A549 (cell line): ENCODE measurements around the gene COL8A2. TPM values are rescaled to one million over a fixed set of nuclear protein-coding genes. Genes with fewer than 3 reads are reported as not detected.

ENCODE experiments used
- ATAC-seq, 2 experiments: fragments of 200-7000 bp in 1 of 2; fragments of >200 bp in 1 of 2; cut with Nextera tagmentation in 1 of 2; cut with Tn5 transposase in 1 of 2; 3 replicates each; pipeline versions ENCODE4 v1.8.0 to v1.9.1; 2018 to 2020; ENCODE audit warnings: mild to moderate bottlenecking in 1 of 2, moderate library complexity in 1 of 2
- CTCF ChIA-PET: fragments of 300-600 bp; sonication (Branson Sonifier 250); formaldehyde crosslinking; extraction: SDS; loops from one replicate; lab custom pipeline; 2021; ENCODE audit warnings: antibody characterized with exemption, inconsistent platforms; lab: Yijun Ruan, JAX
- POLR2A ChIA-PET: fragments of 350-600 bp; formaldehyde crosslinking; extraction: SDS; loops from one replicate; lab custom pipeline; 2021; ENCODE audit warnings: antibody characterized with exemption, inconsistent platforms; lab: Yijun Ruan, JAX
- DNase-seq, 2 experiments: peaks; one replicate each; pipeline versions ENCODE4 v3.0.0 to v3.0.0-alpha.2; 2011 to 2016; ENCODE audit warnings: low read depth in 1 of 2, low spot score in 1 of 2
- FAIRE-seq: peaks from 2 replicates; lab custom pipeline; 2011; peaks lifted over from hg19 to GRCh38; lab: Jason Lieb, UNC
- H3K27ac ChIP-seq, 2 experiments: fragments of >200 bp; sonication (Bioruptor Twin); formaldehyde crosslinking; 3 replicates each; pipeline ENCODE4 v1.5.1; 2016 to 2017
- H3K4me1 ChIP-seq: fragments of >200 bp; sonication (Bioruptor Twin); formaldehyde crosslinking; 3 replicates; pipeline ENCODE4 v1.6.1; 2016
- H3K4me2 ChIP-seq: fragments of >200 bp; sonication (Bioruptor Twin); formaldehyde crosslinking; 3 replicates; pipeline ENCODE4 v1.6.1; 2016
- H3K4me3 ChIP-seq: fragments of >200 bp; sonication (Bioruptor Twin); formaldehyde crosslinking; 3 replicates; pipeline ENCODE4 v1.5.1; 2016
- H3K9me3 ChIP-seq: fragments of >200 bp; sonication (Bioruptor Twin); formaldehyde crosslinking; 3 replicates; pipeline ENCODE4 v1.6.1; 2016
- ATOH8 ChIP-seq: fragments of 250-450 bp; sonication (Bioruptor Pico); IDR thresholded peaks from 2 replicates; pipeline ENCODE4 v1.5.0; 2020; ENCODE audit warnings: low read depth, mild to moderate bottlenecking, moderate library complexity
- BHLHE40 ChIP-seq: IDR thresholded peaks from 2 replicates; pipeline ENCODE4 v1.6.1; 2012; ENCODE audit warnings: low read depth, low read length, inconsistent platforms
- CBX2 ChIP-seq: fragments of 200-600 bp; sonication (generic); IDR thresholded peaks from 2 replicates; pipeline ENCODE4 v1.6.1; 2016; ENCODE audit warnings: low read depth, mild to moderate bottlenecking, borderline replicate concordance
- CBX8 ChIP-seq: fragments of 200-600 bp; sonication (generic); IDR thresholded peaks from 2 replicates; pipeline ENCODE4 v1.6.1; 2016
- CHD4 ChIP-seq: fragments of 200-600 bp; sonication (generic); IDR thresholded peaks from 2 replicates; pipeline ENCODE4 v1.6.1; 2016; ENCODE audit warnings: antibody characterized with exemption, mild to moderate bottlenecking, borderline replicate concordance
- CTCF ChIP-seq: fragments of >200 bp; sonication (Bioruptor Twin); formaldehyde crosslinking; IDR thresholded peaks from 3 replicates; pipeline ENCODE4 v1.5.1; 2016
- E2F6 ChIP-seq: IDR thresholded peaks from 2 replicates; pipeline ENCODE4 v1.6.1; 2012; ENCODE audit warnings: low read depth, borderline replicate concordance
- ELK1 ChIP-seq: fragments of 150-350 bp; IDR thresholded peaks from 2 replicates; pipeline ENCODE4 v1.6.1; 2014; ENCODE audit warnings: low read depth, mild to moderate bottlenecking, low read length
- ESRRA ChIP-seq: fragments of 150-350 bp; IDR thresholded peaks from 2 replicates; pipeline ENCODE4 v1.6.1; 2014; ENCODE audit warnings: mild to moderate bottlenecking, low read length, borderline replicate concordance
- FOSB ChIP-seq: fragments of 250-450 bp; sonication (Bioruptor Pico); IDR thresholded peaks from 2 replicates; pipeline ENCODE4 v1.5.0; 2020; ENCODE audit warnings: mild to moderate bottlenecking, moderate library complexity
- HDAC2 ChIP-seq: fragments of 200-600 bp; sonication (generic); IDR thresholded peaks from 2 replicates; pipeline ENCODE4 v1.6.1; 2016
- HEYL ChIP-seq: fragments of 250-450 bp; sonication (Bioruptor Pico); IDR thresholded peaks from 2 replicates; pipeline ENCODE4 v1.8.0; 2021; ENCODE audit warnings: mild to moderate bottlenecking, moderate library complexity
- HMGXB4 ChIP-seq: fragments of 250-450 bp; sonication (Bioruptor Pico); IDR thresholded peaks from 2 replicates; pipeline ENCODE4 v1.5.0; 2021; ENCODE audit warnings: mild to moderate bottlenecking, moderate library complexity, borderline replicate concordance
- JUNB ChIP-seq: fragments of >200 bp; sonication (Bioruptor Twin); formaldehyde crosslinking; IDR thresholded peaks from 2 replicates; pipeline ENCODE4 v1.6.1; 2016
- KDM1A ChIP-seq: fragments of 200-600 bp; sonication (generic); IDR thresholded peaks from 2 replicates; pipeline ENCODE4 v1.6.1; 2016; ENCODE audit warnings: low read depth, mild to moderate bottlenecking
- MAX ChIP-seq: IDR thresholded peaks from 2 replicates; pipeline ENCODE4 v1.6.1; 2012
- MAZ ChIP-seq: fragments of 150-350 bp; IDR thresholded peaks from 2 replicates; pipeline ENCODE4 v1.6.1; 2014; ENCODE audit warnings: antibody characterized with exemption, low read depth, low read length, borderline replicate concordance
- PBX3 ChIP-seq: IDR thresholded peaks from 2 replicates; pipeline ENCODE4 v1.6.1; 2012
- POLR2A ChIP-seq: IDR thresholded peaks from 2 replicates; pipeline ENCODE4 v1.6.1; 2012; ENCODE audit warnings: mild to moderate bottlenecking, low read length
- POLR2AphosphoS2 ChIP-seq: conservative IDR thresholded peaks from 2 replicates; pipeline ENCODE4 v1.6.1; 2012; ENCODE audit warnings: low read length, improper control_type of control experiment, inconsistent platforms
- RAD21 ChIP-seq, 2 experiments: fragments of >200 bp in 1 of 2; sonication (Bioruptor Twin) in 1 of 2; formaldehyde crosslinking in 1 of 2; IDR thresholded peaks in 1 of 2; conservative IDR thresholded peaks in 1 of 2; 2 replicates in 1 of 2; 3 replicates in 1 of 2; pipeline ENCODE4 v1.6.1; 2012 to 2018; ENCODE audit warnings: inconsistent platforms in 1 of 2
- RCOR1 ChIP-seq: fragments of 150-350 bp; IDR thresholded peaks from 2 replicates; pipeline ENCODE4 v1.6.1; 2014; ENCODE audit warnings: antibody characterized with exemption, low read length, low read depth
- SMC3 ChIP-seq: fragments of >200 bp; sonication (Bioruptor Twin); formaldehyde crosslinking; IDR thresholded peaks from 3 replicates; pipeline ENCODE4 v1.6.1; 2018; ENCODE audit warnings: inconsistent platforms
- USF2 ChIP-seq: fragments of 450-650 bp; IDR thresholded peaks from 2 replicates; pipeline ENCODE4 v1.6.1; 2014; ENCODE audit warnings: antibody characterized with exemption
- WGBS: methylation state at CpG from one replicate; pipeline ENCODE4 v1.1.6; 2017; ENCODE audit errors: missing lambda C conversion rate; 5-methylcytosine and 5-hydroxymethylcytosine counted together
- polyA plus RNA-seq, 4 experiments: library from polyadenylated mRNA; depleted of rRNA in 3 of 4; stranded (reverse); fragments of >200 nt; fragmentation: RNase III in 1 of 4; extraction: RNeasy Plus Mini Kit Qiagen cat#74134 plus additional on column Dnase treatment in 1 of 4; gene quantifications; 2 replicates in 3 of 4; 3 replicates in 1 of 4; pipeline ENCODE4 v1.2.3, GENCODE V29; 2011 to 2017

COL8A2 gene
- polyA plus RNA-seq, 2 of the 4 experiments (the other 2 are of a cell fraction): 0.05 to 0.12 TPM

GRCh38 chr1:36163426-36163825 is 38.4 kb upstream of the COL8A2 start (continued):
- TF ChIP-seq POLR2AphosphoS2 (no peak), CTCF (no peak), BHLHE40 (no peak), HDAC2 (no peak), ESRRA (no peak), MAX (no peak), POLR2A (no peak), PBX3 (no peak), RCOR1 (no peak), SMC3 (no peak), FOSB (CRISPR knock-in tag) (no peak), HEYL (no peak)

- no peak overlapping the region for H3K4me2 ChIP-seq
- H3K27ac ChIP-seq: peak overlapping the region in 1 of 2 experiments; percentile 10; a peak in 2 of 6 replicates
- FAIRE-seq (no peak), DNase-seq (no peak), ATAC-seq (no peak)
- ChIA-PET CTCF (interaction anchor here (1.2 to 8.6 kb wide), 5 partner anchors 9 to 179 kb away, joined by 3 to 82 read pairs (median 4); partner anchors contain the start of gene TRAPPC3), POLR2A (no interaction called here)
- H3K9me3 ChIP-seq: no peaks in the 10 kb centered on the region
- no peak overlapping the region for H3K4me3 ChIP-seq
- H3K4me1 ChIP-seq: peaks cover 58% of the 10 kb centered on the region
- no CpG with 5 or more reads among the region's 1 CpG for WGBS
- no peak for TF ChIP-seq MAZ
- no peak for TF ChIP-seq CBX2
- TF ChIP-seq E2F6: no peak
- TF ChIP-seq CBX8: no peak
- no peak for TF ChIP-seq CHD4
- TF ChIP-seq HEYL: no peak
Observed at GRCh38 chr1:36162680-36163239, 37.7 kb upstream of the COL8A2 start.

GRCh38 chr1:36161641-36162531 is 36.9 kb upstream of the COL8A2 start:
- DNase-seq (no peak), ATAC-seq (no peak), FAIRE-seq (no peak)
- no peaks in the 10 kb centered on the region for H3K9me3 ChIP-seq
- ChIA-PET POLR2A (interaction anchor here (1.3 to 2.5 kb wide), 2 partner anchors 12 to 62 kb away, joined by 4 to 19 read pairs; partner anchors contain the start of genes THRAP3 and TRAPPC3), CTCF (interaction anchor here (0.9 to 8.6 kb wide), 14 partner anchors 7 to 180 kb away, joined by 3 to 82 read pairs (median 4); partner anchors contain the start of genes THRAP3 and TRAPPC3)
- 58% methylated on average over 12 of the region's 14 CpGs for whole genome bisulfite sequencing
- H3K4me2 ChIP-seq: peak overlapping the region; percentile 93
- H3K4me1 ChIP-seq: peaks cover 62% of the 10 kb centered on the region
- H3K27ac ChIP-seq: peak overlapping the region; percentile 77 to 83; a peak in 5 of 6 replicates
- 0 out of 3 replicates have a peak overlapping the region, but pooled peaks have one; percentile 33 for H3K4me3 ChIP-seq
- TF ChIP-seq HMGXB4 (no peak), ATOH8 (CRISPR knock-in tag) (no peak), ELK1 (no peak), KDM1A (no peak), CBX8 (no peak), BHLHE40 (no peak), USF2 (no peak), RAD21 (conservative IDR thresholded peaks at IDR 0.05 in 1 of 2, IDR thresholded peaks at IDR 0.05 in 1 of 2) (no peak), POLR2A (no peak), MAX (no peak), JUNB (no peak)
